Dermis blood vessel endothelial cell (primary cell): ENCODE results near the gene OAS3. TPM values are rescaled to one million over a fixed set of nuclear protein-coding genes. Genes with fewer than 3 reads are reported as not detected.
"Not testable (repeated sequence)": the region's sequence is repeated elsewhere in the genome, so short reads cannot be mapped to it uniquely, and the experiment has no call there.

Experiments used
- DNase-seq: peaks from one replicate; pipeline ENCODE4 v3.0.0; 2010
- total RNA-seq: library from RNA; depleted of rRNA; stranded (reverse); fragments of >200 nt; gene quantifications from 2 replicates; pipeline ENCODE4 v1.2.3, GENCODE V29; 2014

Gene OAS3
- total RNA-seq, 1 donor from 2014 or later = 9.4 TPM

DNA sequence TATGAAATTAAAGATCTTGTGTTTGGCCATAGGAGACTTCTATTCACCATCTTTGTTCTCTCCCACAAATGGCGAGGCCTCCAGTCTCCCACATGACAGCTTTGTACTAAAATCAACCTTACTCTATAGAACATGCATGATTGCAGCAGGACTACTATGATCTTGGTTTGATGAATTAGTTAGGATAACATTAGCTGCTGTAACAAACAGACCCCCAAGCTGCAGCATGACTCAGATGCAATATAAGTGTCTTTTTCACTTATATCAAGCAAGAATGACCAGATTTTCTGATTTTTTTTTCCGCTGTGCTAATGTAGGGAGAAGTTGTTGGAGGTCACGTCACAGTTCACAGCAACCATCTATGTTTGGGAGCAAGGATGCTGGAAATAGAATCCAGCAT, 10.8 kb upstream of the OAS3 start:
- DNase-seq = no peak

DNA sequence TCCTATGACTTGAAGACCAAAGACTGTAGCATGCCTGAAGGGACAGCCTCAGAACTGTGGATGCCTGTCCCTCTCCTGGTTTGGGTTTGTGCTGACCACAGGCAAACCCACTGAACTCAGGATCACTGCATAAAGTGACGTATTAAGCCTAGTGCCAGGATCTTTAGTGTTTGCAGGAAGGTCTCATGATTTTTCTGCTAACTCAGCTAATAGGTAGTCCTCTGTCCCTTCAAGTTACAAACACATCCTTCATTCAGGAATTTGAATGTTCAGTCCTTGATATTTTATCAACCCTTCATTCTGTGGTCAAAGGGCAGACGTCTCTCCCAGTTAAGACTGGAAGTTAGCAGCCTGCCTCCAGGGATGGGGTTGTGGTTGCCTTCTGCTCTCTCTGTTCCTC, 10.3 kb upstream of the OAS3 start:
- no peak for DNase-seq

DNA sequence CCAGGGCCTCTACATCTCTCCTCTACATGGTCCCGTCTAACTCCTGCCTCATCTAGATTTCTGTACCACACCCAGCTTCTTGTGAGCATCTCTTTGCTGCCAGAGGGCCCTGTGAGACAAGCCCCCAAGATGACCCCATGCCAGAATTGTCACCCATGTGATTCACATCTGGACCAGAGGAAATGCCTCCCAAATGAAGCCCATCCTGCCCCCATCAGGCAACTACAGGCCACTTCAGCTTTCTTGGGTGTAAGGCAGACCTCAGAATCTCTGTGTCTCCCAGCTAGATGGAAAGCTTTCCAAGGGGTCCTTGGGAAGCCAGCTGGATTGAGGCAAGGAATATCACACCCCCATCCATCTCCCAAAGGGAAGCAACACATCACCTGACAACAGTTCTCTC, 9.3 kb upstream of the OAS3 start:
- no peak for DNase-seq

DNA sequence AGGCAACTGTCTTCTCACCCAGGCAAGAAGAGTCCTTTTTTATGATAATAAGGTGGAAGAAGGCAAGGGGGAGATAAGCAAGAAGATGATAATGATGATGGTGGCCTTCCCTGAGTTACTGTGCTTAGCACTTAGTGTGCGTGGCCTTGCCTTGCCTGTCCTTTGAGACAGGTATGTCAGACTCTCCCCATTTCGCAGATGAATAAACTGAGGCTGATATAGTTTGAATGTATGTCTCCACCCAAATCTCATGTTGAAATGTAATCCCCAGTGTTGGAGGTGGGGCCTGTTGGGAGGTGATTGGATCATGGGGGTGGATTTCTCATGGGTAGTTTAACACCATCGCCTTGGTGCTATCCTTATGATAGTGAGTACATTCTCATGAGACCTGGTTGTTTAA, 8.6 kb upstream of the OAS3 start:
- DNase-seq = no peak

DNA sequence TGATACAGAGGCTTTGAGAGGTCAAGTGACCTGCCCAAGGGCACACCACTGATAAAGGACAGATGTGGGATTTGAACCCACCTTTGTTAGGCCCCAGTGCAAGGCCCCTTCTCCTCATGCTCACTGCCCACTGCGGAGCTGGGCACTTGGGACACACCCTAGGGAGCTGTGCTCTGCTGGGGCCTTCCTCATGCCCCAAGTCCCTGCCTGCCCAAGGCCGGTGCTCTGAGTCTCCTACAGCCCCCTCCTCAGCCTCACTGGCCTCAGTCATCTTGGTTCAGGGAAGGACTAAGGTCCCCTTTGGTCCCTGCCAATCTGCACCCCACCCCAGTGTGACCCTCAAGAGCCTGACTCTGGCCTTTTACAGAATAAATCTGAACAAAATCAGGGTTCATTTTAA, 7.9 kb upstream of the OAS3 start:
- no peak for DNase-seq

GRCh38 chr12:112932485-112933128, 5.7 kb upstream of the OAS3 start:
- no peak for DNase-seq

DNA sequence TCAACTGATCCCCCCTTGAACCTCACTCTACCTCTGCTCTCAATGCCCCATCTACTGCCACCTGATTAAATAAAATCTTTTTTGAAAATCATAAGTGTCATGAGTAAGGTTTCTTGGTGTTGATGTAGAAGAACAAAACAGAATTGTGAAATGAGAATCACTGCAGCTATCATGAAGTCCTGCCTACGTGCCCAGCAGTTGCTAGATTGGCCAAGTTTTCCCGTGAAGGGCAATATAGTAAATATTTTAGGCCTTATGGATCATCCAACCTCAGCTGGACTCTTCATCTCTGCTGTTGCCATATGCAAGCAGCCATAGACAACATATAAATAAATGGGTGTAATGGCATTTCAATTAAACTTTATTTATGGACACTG, 5.2 kb upstream of the OAS3 start:
- DNase-seq = no peak

GRCh38 chr12:112936264-112936663, 2.0 kb upstream of the OAS3 start:
- no peak for DNase-seq

DNA sequence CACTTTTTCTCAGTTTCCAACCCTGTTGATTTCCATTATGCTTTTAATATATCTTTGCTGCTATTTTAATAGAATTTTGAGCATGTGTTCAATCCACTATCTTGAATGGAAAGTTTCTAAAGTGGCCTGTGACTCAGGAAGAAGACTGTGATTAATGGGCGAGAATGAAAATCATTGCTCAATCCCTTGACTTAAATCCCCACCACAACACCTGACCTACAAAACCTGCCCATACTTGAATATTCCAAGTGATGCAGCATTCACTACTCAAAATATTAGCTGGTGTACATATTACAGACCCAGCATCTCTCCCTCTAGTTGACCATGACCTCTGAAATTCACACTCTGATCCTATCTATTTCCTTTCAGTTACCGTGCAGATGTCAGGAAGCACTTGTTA, 1.3 kb upstream of the OAS3 start:
- no peak for DNase-seq

GRCh38 chr12:112938751-112939150, 477 bp downstream of the OAS3 start:
- DNase-seq = peak; percentile 20

GRCh38 chr12:112939761-112940381, 1.6 kb downstream of the OAS3 start:
- no peak for DNase-seq

- DNase-seq = no peak
Observed at GRCh38 chr12:112941528-112942335, 3.5 kb downstream of the OAS3 start.

- DNase-seq = no peak
Observed at GRCh38 chr12:112942572-112942971, 4.3 kb downstream of the OAS3 start.

- no peak for DNase-seq
Observed at GRCh38 chr12:112944024-112944690, 5.9 kb downstream of the OAS3 start.

DNA sequence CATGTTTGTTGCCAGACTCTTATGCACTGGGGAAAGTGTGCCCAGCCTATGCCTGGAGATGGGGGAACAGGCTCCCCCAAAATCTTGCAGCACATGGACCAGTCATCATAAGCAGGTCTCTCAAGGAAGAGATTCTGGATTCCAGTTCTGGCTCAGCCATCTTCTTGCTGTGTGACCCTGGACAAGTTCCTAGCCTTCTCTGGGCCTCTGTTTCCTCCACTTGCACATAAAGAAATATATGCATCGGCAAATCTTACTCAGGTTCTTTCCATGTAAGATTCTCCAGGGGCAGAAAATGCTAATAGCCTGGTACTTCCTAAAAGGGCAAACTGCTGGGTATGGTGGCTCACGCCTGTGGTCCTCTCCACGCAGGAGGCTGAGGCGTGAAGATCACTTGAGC, 7.2 kb downstream of the OAS3 start:
- DNase-seq = no peak

GRCh38 chr12:112946236-112947000, 8.1 kb downstream of the OAS3 start:
- DNase-seq = no peak

GRCh38 chr12:112947314-112947713, 9.0 kb downstream of the OAS3 start:
- DNase-seq = no peak

- DNase-seq = no peak
Observed at GRCh38 chr12:112947761-112948160, 9.5 kb downstream of the OAS3 start.

GRCh38 chr12:112948806-112949205, 10.5 kb downstream of the OAS3 start:
- no peak for DNase-seq

DNA sequence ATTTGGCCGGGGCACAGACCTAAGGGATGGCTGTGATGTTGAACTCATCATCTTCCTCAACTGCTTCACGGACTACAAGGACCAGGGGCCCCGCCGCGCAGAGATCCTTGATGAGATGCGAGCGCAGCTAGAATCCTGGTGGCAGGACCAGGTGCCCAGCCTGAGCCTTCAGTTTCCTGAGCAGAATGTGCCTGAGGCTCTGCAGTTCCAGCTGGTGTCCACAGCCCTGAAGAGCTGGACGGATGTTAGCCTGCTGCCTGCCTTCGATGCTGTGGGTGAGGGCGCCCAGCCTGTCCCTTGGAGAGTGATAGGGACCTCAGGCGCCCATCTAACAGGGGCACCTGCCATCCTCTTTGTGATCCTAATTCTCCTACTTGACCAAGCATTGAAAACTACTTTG, 12.4 kb downstream of the OAS3 start:
- no peak for DNase-seq

DNA sequence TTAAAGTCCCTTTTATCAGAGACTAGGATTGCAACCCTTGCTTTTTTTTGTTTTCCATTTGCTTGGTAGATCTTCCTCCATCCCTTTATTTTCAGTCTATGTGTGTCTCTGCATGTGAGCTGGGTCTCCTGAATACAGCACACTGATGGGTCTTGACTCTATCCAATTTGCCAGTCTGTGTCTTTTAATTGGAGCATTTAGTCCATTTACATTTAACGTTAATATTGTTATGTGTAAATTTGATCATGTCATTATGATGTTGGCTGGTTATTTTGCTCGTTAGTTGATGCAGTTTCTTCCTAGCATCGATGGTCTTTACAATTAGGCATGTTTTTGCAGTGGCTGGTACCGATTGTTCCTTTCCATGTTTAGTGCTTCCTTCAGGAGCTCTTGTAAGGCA, 18.9 kb downstream of the OAS3 start:
- not testable (repeated sequence) for DNase-seq

- no peak for DNase-seq
Observed at GRCh38 chr12:112961074-112961473, 22.8 kb downstream of the OAS3 start.

- no peak for DNase-seq
Observed at GRCh38 chr12:112961536-112961935, 23.3 kb downstream of the OAS3 start.
